Spleen (tissue), 11 donors: Measurements from ENCODE around the gene OPRM1. TPM values are rescaled to one million over a fixed set of nuclear protein-coding genes. Genes with fewer than 3 reads are reported as not detected.
A peak's percentile ranks its signal among the peaks of the same experiment; 100 is the strongest.

Experiments
- DNase-seq: peaks from one replicate; pipeline ENCODE4 v3.0.0-alpha.2; 2020
- H3K27ac ChIP-seq, 8 donors: fragments of 200-600 bp; sonication (generic) in 7 of 8; 1 replicate in 4 of 8; 2 replicates in 4 of 8; pipeline versions ENCODE4 v1.5.0 to v1.8.0; 2016 to 2021; ENCODE audit warnings: inconsistent platforms in 4 of 8, mild to moderate bottlenecking in 4 of 8, moderate library complexity in 1 of 8
- H3K27me3 ChIP-seq, 7 donors: fragments of 200-600 bp; sonication (generic) in 6 of 7; replicated peaks in 1 of 7; 1 replicate in 4 of 7; 2 replicates in 3 of 7; pipeline versions ENCODE4 v1.5.0 to v1.8.0; 2016 to 2021; ENCODE audit warnings: inconsistent platforms in 3 of 7, mild to moderate bottlenecking in 1 of 7
- H3K36me3 ChIP-seq, 6 donors: fragments of 200-600 bp; sonication (generic) in 5 of 6; 1 replicate in 4 of 6; 2 replicates in 2 of 6; pipeline versions ENCODE4 v1.5.0 to v1.8.0; 2016 to 2021; ENCODE audit warnings: inconsistent platforms in 2 of 6
- H3K4me1 ChIP-seq, 6 donors: fragments of 200-600 bp; sonication (generic) in 5 of 6; 1 replicate in 3 of 6; 2 replicates in 3 of 6; pipeline versions ENCODE4 v1.5.0 to v1.8.0; 2016 to 2021; ENCODE audit warnings: inconsistent platforms in 3 of 6
- H3K4me3 ChIP-seq, 8 donors: fragments of 200-600 bp; sonication (generic) in 7 of 8; 1 replicate in 4 of 8; 2 replicates in 4 of 8; pipeline versions ENCODE4 v1.5.0 to v1.8.0; 2016 to 2021; ENCODE audit warnings: inconsistent platforms in 4 of 8, mild to moderate bottlenecking in 4 of 8, moderate library complexity in 2 of 8
- H3K9me3 ChIP-seq, 8 donors: fragments of 200-600 bp; sonication (generic) in 7 of 8; 1 replicate in 4 of 8; 2 replicates in 4 of 8; pipeline versions ENCODE4 v1.5.0 to v1.8.0; 2016 to 2021; ENCODE audit warnings: inconsistent platforms in 4 of 8
- CTCF ChIP-seq, 11 experiments: fragments of 200-600 bp in 7 of 11; fragments of 450-650 bp in 4 of 11; sonication (generic) in 4 of 11; IDR thresholded peaks in 8 of 11; conservative IDR thresholded peaks in 3 of 11; 1 replicate in 7 of 11; 2 replicates in 4 of 11; pipeline versions ENCODE4 v1.4.0 to v1.8.0; 2016 to 2021; ENCODE audit warnings: antibody characterized with exemption in 11 of 11, inconsistent platforms in 4 of 11, mild to moderate bottlenecking in 1 of 11
- POLR2A ChIP-seq, 3 donors: fragments of 450-650 bp; IDR thresholded peaks; one replicate each; pipeline ENCODE4 v1.5.1; 2017; ENCODE audit warnings: antibody characterized with exemption in 3 of 3, mild to moderate bottlenecking in 1 of 3
- POLR2AphosphoS5 ChIP-seq, 3 donors: sonication (generic); formaldehyde crosslinking; IDR thresholded peaks; one replicate each; pipeline ENCODE4 v1.5.1; 2017; ENCODE audit warnings: antibody characterized with exemption in 3 of 3
- WGBS, 5 donors: extraction: QIAGEN DNeasy Blood & Tissue Kit in 3 of 5; methylation state at CpG; one replicate each; pipeline versions ENCODE4 v1.1.5 to v1.1.7; 2013 to 2018; 5-methylcytosine and 5-hydroxymethylcytosine counted together
- intact Hi-C: fragments of 100-400 bp; cut with DNase I; formaldehyde crosslinking; loops from one replicate; pipeline ENCODE4 v1.15.0; 2023; ENCODE audit warnings: low total_unique reads
- polyA plus RNA-seq, 3 donors: library from polyadenylated mRNA; stranded (reverse); fragments of 200-250 nt; gene quantifications; one replicate each; pipeline ENCODE4 v1.2.1, GENCODE V29; 2013
- total RNA-seq, 7 donors: library from RNA; depleted of rRNA in 3 of 7; stranded (reverse); fragments of >200 nt in 3 of 7; fragmentation: NEBNext Ultra II Directional in 4 of 7; extraction: Animal tissue kit (Norgen Biotek cat#: 25700) in 4 of 7; gene quantifications; one replicate each; pipeline versions ENCODE4 v1.1.0 to v1.2.1, GENCODE V29; 2016 to 2021
- donor health status: healthy with polysubstance abuse.
- donor health status: DM: no; HTN: no; CAD: no; lungs with moderate emphysema.
- donor health status: DM: no; HTN: no; CAD: no.
- donor health status: Bipolar disorder and iron deficiency.
- donor health status: healthy.
- donor health status: DM: no; HTN: no; CAD: no.
- donor health status: DM: yes; HTN: yes; CAD: no.

Gene OPRM1
- total and polyA plus RNA-seq, 10 donors: not detected

- intact Hi-C loops: no loop called here
- 53 to 58% (median 56%) methylated on average over 7 of the region's 7 CpGs for WGBS, 5 donors
- Histone ChIP-seq H3K4me3 (peak overlapping the region in 1 of 8 donors; percentile 9), H3K4me1 (peaks cover 0 to 88% (median 53%) of the 10 kb centered on the region in 6 donors), H3K36me3 (peaks cover 0 to 7% (median 0%) of the 10 kb centered on the region in 6 donors), H3K27me3 (no peaks in the 10 kb centered on the region), H3K27ac (peak overlapping the region in 6 of 8 donors; percentile 38 to 70 (median 56)), H3K9me3 (no peaks in the 10 kb centered on the region)
- DNase-seq: no peak
- TF ChIP-seq POLR2A (IDR thresholded peaks at IDR 0.05) (no peak), CTCF (IDR thresholded peaks at IDR 0.05 in 8 of 11, conservative IDR thresholded peaks at IDR 0.05 in 3 of 11) (no peak), POLR2AphosphoS5 (IDR thresholded peaks at IDR 0.05) (no peak)
Observed at GRCh38 chr6:154232013-154232910, 193.2 kb downstream of the OPRM1 start.

- peaks cover 0 to 7% (median 0%) of the 10 kb centered on the region in 6 donors for H3K36me3 ChIP-seq
- no peaks in the 10 kb centered on the region for H3K27me3 ChIP-seq
- no peak overlapping the region for H3K4me3 ChIP-seq
- DNase-seq: no peak
- H3K27ac ChIP-seq: peak overlapping the region in 5 of 8 donors; percentile 0 to 68 (median 40)
- H3K4me1 ChIP-seq: peaks cover 0 to 94% (median 54%) of the 10 kb centered on the region in 6 donors
- H3K9me3 ChIP-seq: no peaks in the 10 kb centered on the region
- intact Hi-C loops: no loop called here
- TF ChIP-seq CTCF (IDR thresholded peaks at IDR 0.05 in 8 of 11, conservative IDR thresholded peaks at IDR 0.05 in 3 of 11) (no peak), POLR2AphosphoS5 (IDR thresholded peaks at IDR 0.05) (no peak), POLR2A (IDR thresholded peaks at IDR 0.05) (no peak)
- WGBS, 5 donors: 94 to 100% (median 98%) methylated on average over 2 of the region's 2 CpGs
Observed at GRCh38 chr6:154233383-154233782, 194.3 kb downstream of the OPRM1 start.

- Histone ChIP-seq H3K36me3 (peaks cover 0 to 7% (median 0%) of the 10 kb centered on the region in 6 donors), H3K27ac (peak overlapping the region in 5 of 8 donors; percentile 0 to 68 (median 40)), H3K27me3 (no peaks in the 10 kb centered on the region), H3K4me1 (peaks cover 0 to 96% (median 53%) of the 10 kb centered on the region in 6 donors), H3K9me3 (no peaks in the 10 kb centered on the region), H3K4me3 (no peak overlapping the region)
- TF ChIP-seq POLR2A (IDR thresholded peaks at IDR 0.05): no peak
- TF ChIP-seq POLR2AphosphoS5 (IDR thresholded peaks at IDR 0.05): no peak
- TF ChIP-seq CTCF (IDR thresholded peaks at IDR 0.05 in 8 of 11, conservative IDR thresholded peaks at IDR 0.05 in 3 of 11): no peak
- no peak for DNase-seq
- intact Hi-C loops: no loop called here
- WGBS, 5 donors: 55 to 70% (median 63%) methylated on average over 4 of the region's 4 CpGs
Observed at GRCh38 chr6:154234019-154234772, 195.2 kb downstream of the OPRM1 start.
